ENCODE results near the gene CUX1.

DNA sequence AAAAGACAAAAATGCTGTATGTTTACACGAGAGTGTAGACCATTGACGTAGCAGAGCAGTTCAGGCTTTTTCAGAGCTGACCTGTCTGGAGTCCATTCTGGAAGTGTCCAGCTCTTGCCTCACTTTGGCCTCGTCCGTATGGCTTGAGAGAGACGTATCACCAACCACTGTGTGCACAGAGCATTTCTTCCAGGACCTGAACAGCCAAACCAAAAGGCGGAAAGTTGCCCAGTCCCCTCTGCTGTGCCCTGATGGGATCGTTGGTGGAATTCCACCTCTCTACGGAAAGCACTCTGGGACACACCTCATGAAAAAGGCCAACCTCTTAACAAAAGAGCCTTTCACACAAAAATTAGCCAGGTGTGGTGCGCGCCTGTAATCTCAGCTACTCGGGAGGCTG is 284.5 kb downstream of the CUX1 start:
- no peak for TF ChIP-seq POLR2A (IDR thresholded peaks at IDR 0.05)
- TF ChIP-seq, protein P1, sequence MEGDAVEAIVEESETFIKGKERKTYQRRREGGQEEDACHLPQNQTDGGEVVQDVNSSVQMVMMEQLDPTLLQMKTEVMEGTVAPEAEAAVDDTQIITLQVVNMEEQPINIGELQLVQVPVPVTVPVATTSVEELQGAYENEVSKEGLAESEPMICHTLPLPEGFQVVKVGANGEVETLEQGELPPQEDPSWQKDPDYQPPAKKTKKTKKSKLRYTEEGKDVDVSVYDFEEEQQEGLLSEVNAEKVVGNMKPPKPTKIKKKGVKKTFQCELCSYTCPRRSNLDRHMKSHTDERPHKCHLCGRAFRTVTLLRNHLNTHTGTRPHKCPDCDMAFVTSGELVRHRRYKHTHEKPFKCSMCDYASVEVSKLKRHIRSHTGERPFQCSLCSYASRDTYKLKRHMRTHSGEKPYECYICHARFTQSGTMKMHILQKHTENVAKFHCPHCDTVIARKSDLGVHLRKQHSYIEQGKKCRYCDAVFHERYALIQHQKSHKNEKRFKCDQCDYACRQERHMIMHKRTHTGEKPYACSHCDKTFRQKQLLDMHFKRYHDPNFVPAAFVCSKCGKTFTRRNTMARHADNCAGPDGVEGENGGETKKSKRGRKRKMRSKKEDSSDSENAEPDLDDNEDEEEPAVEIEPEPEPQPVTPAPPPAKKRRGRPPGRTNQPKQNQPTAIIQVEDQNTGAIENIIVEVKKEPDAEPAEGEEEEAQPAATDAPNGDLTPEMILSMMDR (IDR thresholded peaks at IDR 0.05) = no peak
- TF ChIP-seq EP300 (IDR thresholded peaks at IDR 0.05; ENCODE audit: low read depth) = no peak
- TF ChIP-seq POLR2AphosphoS5 (IDR thresholded peaks at IDR 0.05) = no peak
